ENCODE measurements around the gene TBPL2. TPM values are rescaled to one million over a fixed set of nuclear protein-coding genes. Genes with fewer than 3 reads are reported as not detected.

The TBPL2 gene
- total RNA-seq, 1 experiment from 2014 or later: not detected

- Mint-ChIP-seq H3K9me3 (no peaks in the 10 kb centered on the region), H3K27ac (no peak overlapping the region), H3K27me3 (ENCODE audit: low read depth) (no peaks in the 10 kb centered on the region), H3K4me3 (no peak overlapping the region), H3K36me3 (ENCODE audit: insufficient read depth in 1 of 3, low read depth in 3 of 3) (no peaks in the 10 kb centered on the region), H3K4me1 (peaks cover 10 to 11% of the 10 kb centered on the region in 2 experiments)
- no peak overlapping the region for H3K27ac ChIP-seq (ENCODE audit: insufficient read length, low read depth, low read length)
- no peaks in the 10 kb centered on the region for H3K23me2 ChIP-seq (ENCODE audit: insufficient read length, low read depth, low read length, poor library complexity, severe bottlenecking)
- no peak overlapping the region for H2BK15ac ChIP-seq (ENCODE audit: low read depth, low read length)
- H3K79me1 ChIP-seq (ENCODE audit: insufficient read depth, low read depth, low read length, poor library complexity, severe bottlenecking): no peaks in the 10 kb centered on the region
- no peak overlapping the region for H3K18ac ChIP-seq (ENCODE audit: insufficient read length, low read depth, low read length)
- no peak overlapping the region for H3K56ac ChIP-seq (ENCODE audit: insufficient read length, low read depth, low read length)
- H4K8ac ChIP-seq (replicated peaks; ENCODE audit: insufficient read length, low read depth, low read length): no peak overlapping the region
- H4K20me1 ChIP-seq (ENCODE audit: control insufficient read depth, insufficient read depth, insufficient read length): no peaks in the 10 kb centered on the region
- no peak overlapping the region for H2AFZ ChIP-seq (ENCODE audit: low read length)
- whole genome bisulfite sequencing (ENCODE audit: extremely low coverage, insufficient read length, low lambda C conversion rate): no CpG with 5 or more reads among the region's 4 CpGs
- H2AK5ac ChIP-seq (ENCODE audit: insufficient read length, low read length): no peak overlapping the region
- H2BK20ac ChIP-seq (ENCODE audit: low read depth, low read length, poor library complexity, severe bottlenecking): no peak overlapping the region
- no peak for TF ChIP-seq CTCF (conservative IDR thresholded peaks at IDR 0.05)
- no peak overlapping the region for H3K14ac ChIP-seq (ENCODE audit: insufficient read depth, low read length)
- H3K79me2 ChIP-seq (ENCODE audit: insufficient read depth, low read length): no peaks in the 10 kb centered on the region
- no peak overlapping the region for H3T11ph ChIP-seq (ENCODE audit: low read length)
- no peak overlapping the region for H2BK12ac ChIP-seq (ENCODE audit: insufficient read length, low read depth, low read length)
- H3K27me3 ChIP-seq (ENCODE audit: insufficient read depth, low read length): no peaks in the 10 kb centered on the region
- no peak overlapping the region for H3K23ac ChIP-seq (ENCODE audit: insufficient read length, low read depth, low read length)
- no peak overlapping the region for H3K4me2 ChIP-seq (ENCODE audit: insufficient read depth, insufficient read length, low read length)
- H4K5ac ChIP-seq (ENCODE audit: insufficient read length, low read depth, low read length): no peak overlapping the region
- no peak for DNase-seq
- H4K91ac ChIP-seq (ENCODE audit: insufficient read length, low read depth, low read length): no peak overlapping the region
- H3K4me1 ChIP-seq (ENCODE audit: insufficient read depth, low read length): peaks cover 2% of the 10 kb centered on the region; the same call in 1 of the 2 replicates
- no peak overlapping the region for H3K4ac ChIP-seq (ENCODE audit: low read depth, low read length)
- H2BK5ac ChIP-seq (ENCODE audit: insufficient read length, low read length): no peak overlapping the region
- H3K9ac ChIP-seq (ENCODE audit: extremely low read depth, insufficient read length, low read length): no peak overlapping the region
- H2BK120ac ChIP-seq (ENCODE audit: low read depth, low read length, poor library complexity, severe bottlenecking): no peak overlapping the region
- H3K9me3 ChIP-seq (ENCODE audit: control insufficient read depth, low read depth, low read length): no peaks in the 10 kb centered on the region
Measured at GRCh38 chr14:55426891-55427290, 13.5 kb downstream of the TBPL2 start.
